Prostate gland (tissue), 2 donors: ENCODE measurements around the gene OR51B6.
"Not testable (repeated sequence)": the region's sequence is repeated elsewhere in the genome, so short reads cannot be mapped to it uniquely, and the experiment has no call there.

ENCODE experiments used
- CTCF ChIP-seq, 4 experiments: fragments of 200-600 bp in 2 of 4; fragments of 450-650 bp in 2 of 4; sonication (generic) in 2 of 4; IDR thresholded peaks; 1 replicate in 3 of 4; 2 replicates in 1 of 4; pipeline ENCODE4 v1.5.1; 2016 to 2019; ENCODE audit warnings: antibody characterized with exemption in 4 of 4, mild to moderate bottlenecking in 2 of 4, moderate library complexity in 2 of 4
- POLR2A ChIP-seq: fragments of 450-650 bp; IDR thresholded peaks from one replicate; pipeline ENCODE4 v1.6.1; 2016; ENCODE audit warnings: antibody characterized with exemption, mild to moderate bottlenecking

- not testable (repeated sequence) for TF ChIP-seq CTCF (IDR thresholded peaks at IDR 0.05); POLR2A
These were observed 14.1 kb upstream of the OR51B6 start for GRCh38 chr11:5337253-5337652.
